SW 1271 (cell line): ENCODE measurements around the gene BICDL2.
"Not testable (repeated sequence)": the region's sequence is repeated elsewhere in the genome, so short reads cannot be mapped to it uniquely, and the experiment has no call there.

Experiments used
- DNase-seq, 2 experiments: peaks; one replicate each; lab custom pipeline; 2025; lab: John Stamatoyannopoulos, UW

The BICDL2 gene, protein sequence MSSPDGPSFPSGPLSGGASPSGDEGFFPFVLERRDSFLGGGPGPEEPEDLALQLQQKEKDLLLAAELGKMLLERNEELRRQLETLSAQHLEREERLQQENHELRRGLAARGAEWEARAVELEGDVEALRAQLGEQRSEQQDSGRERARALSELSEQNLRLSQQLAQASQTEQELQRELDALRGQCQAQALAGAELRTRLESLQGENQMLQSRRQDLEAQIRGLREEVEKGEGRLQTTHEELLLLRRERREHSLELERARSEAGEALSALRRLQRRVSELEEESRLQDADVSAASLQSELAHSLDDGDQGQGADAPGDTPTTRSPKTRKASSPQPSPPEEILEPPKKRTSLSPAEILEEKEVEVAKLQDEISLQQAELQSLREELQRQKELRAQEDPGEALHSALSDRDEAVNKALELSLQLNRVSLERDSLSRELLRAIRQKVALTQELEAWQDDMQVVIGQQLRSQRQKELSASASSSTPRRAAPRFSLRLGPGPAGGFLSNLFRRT

GRCh38 chr16:3036726-3037315, at the start of gene BICDL2:
Gene BICDL2 (minus strand): TSS chr16:3036944. CDS start chr16:3035496, 1,448 bp downstream.
- no peak for DNase-seq

- DNase-seq = no peak
These were observed 49.3 kb upstream of the BICDL2 start for GRCh38 chr16:3085868-3086595.

DNA sequence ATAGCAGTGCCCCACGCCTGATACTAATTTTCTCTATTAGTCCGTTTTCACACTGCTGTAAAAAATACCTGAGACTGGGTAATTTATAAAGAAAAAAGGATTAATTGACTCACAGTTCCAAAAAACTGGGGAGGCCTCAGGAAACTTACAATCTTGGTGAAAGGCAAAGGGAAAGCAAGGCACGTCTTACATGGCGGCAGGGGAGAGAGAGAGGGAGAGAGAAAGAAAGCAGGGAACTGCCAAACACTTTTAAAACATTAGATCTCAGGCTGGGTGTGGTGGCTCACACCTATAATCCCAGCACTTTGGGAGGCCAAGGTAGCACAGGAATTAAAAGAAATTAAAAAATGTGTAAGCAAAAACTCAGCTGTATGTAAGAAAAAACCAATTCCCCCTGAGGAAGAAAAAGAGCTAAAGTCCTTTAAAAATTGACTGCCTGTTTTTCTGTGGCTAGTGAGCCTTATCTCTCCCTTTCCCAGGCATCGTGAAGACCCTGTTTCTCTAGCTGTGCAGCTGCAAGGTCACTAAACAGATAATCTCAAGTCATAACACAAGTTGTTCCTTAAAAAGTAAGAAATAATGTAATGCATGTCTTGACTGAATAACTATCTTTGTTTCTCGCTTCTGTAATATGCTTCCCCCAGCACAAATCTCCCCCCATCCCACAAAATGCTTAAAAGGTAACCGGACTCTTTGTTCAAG, 48.4 kb upstream of the BICDL2 start:
- DNase-seq = no peak

GRCh38 chr16:3084491-3084890, 47.7 kb upstream of the BICDL2 start:
- DNase-seq = no peak

GRCh38 chr16:3083408-3083807, 46.7 kb upstream of the BICDL2 start:
- not testable (repeated sequence) for DNase-seq

DNA sequence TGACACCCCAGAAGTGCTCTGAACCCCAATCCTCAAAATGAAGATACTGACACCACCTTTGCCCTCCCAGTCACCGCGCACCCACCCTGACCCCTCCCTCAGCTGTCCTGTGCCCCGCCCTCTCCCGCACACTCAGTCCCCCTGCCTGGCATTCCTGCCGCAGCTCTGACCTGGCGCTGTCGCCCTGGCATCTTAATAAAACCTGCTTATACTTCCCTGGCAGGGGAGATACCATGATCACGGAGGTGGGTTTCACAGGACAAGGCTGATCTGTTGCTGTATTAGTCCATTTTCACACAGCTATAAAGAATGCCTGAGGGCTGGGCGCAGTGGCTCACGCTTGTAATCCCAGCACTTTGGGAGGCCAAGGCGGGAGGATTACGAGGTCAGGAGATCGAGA, 45.2 kb upstream of the BICDL2 start:
- DNase-seq = not testable (repeated sequence)

GRCh38 chr16:3080024-3080423, 43.3 kb upstream of the BICDL2 start:
- DNase-seq = no peak

DNA sequence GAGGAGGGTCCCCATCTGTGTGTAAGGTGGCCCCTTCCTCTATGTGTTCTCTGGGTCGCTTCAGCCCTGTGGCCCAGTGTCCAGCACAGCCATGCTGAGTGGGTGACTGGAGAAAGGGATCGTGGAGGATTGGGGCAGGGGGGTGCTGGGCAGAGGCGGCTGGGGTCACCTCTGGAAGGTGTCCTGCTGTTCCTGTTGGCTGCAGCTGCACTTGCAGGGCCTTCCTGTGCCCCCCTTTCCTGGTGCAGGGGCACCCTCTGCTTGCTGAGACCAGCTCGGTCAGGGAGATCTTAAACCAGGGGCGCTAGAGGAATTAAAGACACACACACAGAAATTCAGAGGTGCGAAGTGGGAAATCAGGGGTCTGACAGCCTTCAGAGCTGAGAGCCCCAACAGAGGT, 39.8 kb upstream of the BICDL2 start:
- DNase-seq = no peak

GRCh38 chr16:3075946-3076345, 39.2 kb upstream of the BICDL2 start:
- not testable (repeated sequence) for DNase-seq

GRCh38 chr16:3075523-3075915, 38.8 kb upstream of the BICDL2 start:
- no peak for DNase-seq

DNA sequence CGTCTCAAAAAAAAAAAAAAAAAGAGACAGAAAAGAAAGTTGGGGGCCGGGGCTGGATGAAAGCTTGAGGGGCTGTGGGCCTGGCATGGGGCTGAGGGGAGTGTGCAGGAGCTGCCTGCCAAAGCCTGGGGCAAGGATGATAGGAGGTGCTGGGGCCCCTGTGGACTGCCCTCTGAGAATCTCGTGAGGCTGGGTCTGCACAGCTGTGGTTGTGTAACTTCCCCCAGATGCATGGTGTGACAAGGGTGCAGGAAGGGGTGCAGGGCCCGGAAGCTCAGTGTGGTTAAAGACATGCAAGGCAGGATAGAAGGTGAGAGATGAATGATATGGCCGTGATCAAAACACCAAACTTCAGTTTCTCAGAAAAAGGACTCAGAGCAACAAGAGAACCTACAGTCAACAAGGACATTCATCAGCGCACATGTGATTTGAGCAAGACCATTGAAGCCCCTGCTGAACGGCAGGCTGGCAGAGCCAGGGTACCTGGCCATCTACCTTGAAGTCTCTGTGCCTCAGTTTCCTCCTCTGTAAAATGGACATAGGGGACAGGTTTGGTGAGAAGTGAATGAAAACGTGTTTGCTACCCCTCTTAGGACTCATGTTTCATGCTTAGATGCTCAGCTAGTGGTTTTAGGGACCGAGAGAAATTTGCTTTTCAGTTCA, 38.2 kb upstream of the BICDL2 start:
- DNase-seq = no peak

DNA sequence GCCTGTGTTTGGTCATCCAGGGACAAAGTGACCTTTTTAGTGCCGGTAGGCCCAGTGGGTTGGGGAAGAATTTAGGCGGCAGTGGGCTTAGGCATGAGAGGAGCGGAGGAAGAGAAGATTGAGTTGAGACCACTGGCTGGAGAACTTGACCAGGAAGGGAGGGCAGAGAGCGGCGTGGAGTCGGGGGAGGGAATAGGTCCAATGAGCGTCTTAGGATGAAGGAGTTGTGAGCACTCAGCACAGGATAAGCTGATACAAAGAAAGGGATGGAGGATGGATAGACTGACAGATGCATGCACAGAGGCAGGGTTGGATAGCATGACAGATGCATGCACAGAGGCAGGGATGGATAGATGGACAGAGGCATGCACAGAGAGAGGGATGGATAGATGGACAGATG, 36.7 kb upstream of the BICDL2 start:
- DNase-seq = no peak

DNA sequence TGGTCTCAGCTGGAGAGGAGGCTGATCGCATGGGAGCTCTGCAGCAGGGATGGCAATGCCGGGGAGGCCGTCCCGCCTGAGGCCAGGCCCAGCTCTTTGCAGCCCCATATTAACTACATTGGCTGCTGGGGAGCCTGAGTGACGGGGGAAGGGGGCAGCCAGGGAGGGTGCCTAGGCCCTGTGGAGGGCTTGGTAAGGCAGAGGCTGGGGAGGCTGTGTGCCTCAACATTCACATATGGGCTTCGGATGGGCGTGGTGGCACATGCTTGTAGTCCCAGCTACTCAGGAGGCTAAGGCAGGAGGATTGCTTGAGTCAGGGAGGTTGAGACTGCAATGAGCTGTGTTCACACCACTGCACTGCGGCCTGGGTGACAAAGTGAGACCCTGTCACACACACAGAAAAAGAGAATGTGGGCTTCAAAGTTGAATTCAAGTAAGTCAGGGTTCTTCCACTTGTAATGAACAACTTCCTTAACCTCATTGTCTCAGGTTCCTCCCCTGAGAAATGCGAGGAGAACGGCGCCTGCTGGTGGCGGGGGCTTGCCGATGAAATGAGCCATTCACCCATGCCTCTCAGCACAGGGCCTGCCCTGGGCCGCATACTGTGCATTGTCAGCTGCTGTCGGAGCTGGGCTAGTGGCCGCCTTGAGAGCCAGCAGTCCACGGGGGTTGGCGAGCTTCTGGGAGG, 36.0 kb upstream of the BICDL2 start:
- not testable (repeated sequence) for DNase-seq

DNA sequence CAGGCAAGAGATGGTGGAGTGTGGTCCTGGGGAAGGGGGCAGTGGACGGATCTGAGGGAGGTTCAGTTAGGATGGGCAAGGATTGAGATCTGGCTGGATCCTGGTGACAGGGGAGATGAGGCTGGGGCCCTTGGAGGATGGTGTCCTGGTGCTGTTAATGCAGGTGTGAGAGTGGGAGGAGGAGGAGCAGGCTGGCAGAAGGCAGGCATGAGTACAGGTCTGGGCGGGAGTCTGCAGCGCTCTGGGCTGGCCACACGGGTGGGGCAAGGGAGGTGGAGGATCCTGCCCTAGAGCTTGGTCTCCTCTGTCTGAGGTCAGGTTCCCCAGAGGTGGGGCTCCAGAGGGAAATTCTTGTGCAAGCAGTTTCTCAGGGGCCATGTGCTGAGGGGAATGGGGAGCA, 35.4 kb upstream of the BICDL2 start:
- DNase-seq = not testable (repeated sequence)

- DNase-seq = no peak
These were observed 34.9 kb upstream of the BICDL2 start for GRCh38 chr16:3071655-3072054.

- no peak for DNase-seq
These were observed 33.9 kb upstream of the BICDL2 start for GRCh38 chr16:3070608-3071111.

GRCh38 chr16:3069146-3069545, 32.4 kb upstream of the BICDL2 start:
- not testable (repeated sequence) for DNase-seq

DNA sequence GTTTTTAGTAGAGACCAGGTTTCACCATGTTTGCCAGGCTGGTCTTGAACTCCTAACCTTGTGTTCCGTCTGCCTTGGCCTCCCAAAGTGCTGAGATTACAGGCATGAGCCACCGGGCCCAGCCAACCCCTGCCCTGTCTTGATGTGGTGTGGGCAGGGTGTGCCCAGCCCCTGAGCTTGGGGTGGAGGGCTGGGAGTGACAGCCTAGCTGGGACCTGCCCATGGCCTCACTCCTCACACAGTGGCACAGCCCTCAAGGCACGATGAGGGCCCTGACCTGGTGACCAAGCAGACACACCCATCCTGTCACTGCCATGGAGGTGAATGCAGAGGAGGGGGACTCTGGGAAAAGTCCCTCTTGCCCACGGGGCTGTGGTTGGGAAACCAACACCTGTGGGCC, 31.7 kb upstream of the BICDL2 start:
- no peak for DNase-seq

GRCh38 chr16:3066440-3066748, 29.6 kb upstream of the BICDL2 start:
- no peak for DNase-seq

- no peak for DNase-seq
These were observed 29.1 kb upstream of the BICDL2 start for GRCh38 chr16:3065742-3066439.
